OCI-LY3 (cell line): Measurements from ENCODE around the gene PPT1.

Source experiments
- H2AFZ ChIP-seq: fragments of 200-600, 300-600 bp; shearing (Covaris generic); 2 replicates; pipeline ENCODE4 v1.6.0; 2014; ENCODE audit warnings: antibody characterized with exemption, low read depth, low read length
- H3K27ac ChIP-seq: fragments of 200-600, 300-600 bp; sonication (generic); 2 replicates; pipeline ENCODE4 v1.5.1; 2014; ENCODE audit warnings: mild to moderate bottlenecking, low read length, moderate library complexity, mixed read lengths
- H3K27me3 ChIP-seq: fragments of 200-600, 300-600 bp; sonication (generic); 2 replicates; pipeline ENCODE4 v1.6.1; 2014; ENCODE audit warnings: low read depth, low read length, mixed read lengths
- H3K36me3 ChIP-seq: fragments of 200-600, 300-600 bp; sonication (generic); replicated peaks from 2 replicates; pipeline ENCODE3; 2014; ENCODE audit warnings: low read depth, low read length, mixed read lengths
- H3K4me1 ChIP-seq: fragments of 300-600, 200-600 bp; sonication (generic); 2 replicates; pipeline ENCODE4 v1.6.1; 2014; ENCODE audit warnings: low read length, mixed read lengths
- H3K4me2 ChIP-seq: fragments of 200-600, 300-600 bp; sonication (generic); 2 replicates; pipeline ENCODE4 v1.6.1; 2014; ENCODE audit warnings: low read length, mixed read lengths
- H3K4me3 ChIP-seq: fragments of 300-600, 200-600 bp; sonication (generic); 2 replicates; pipeline ENCODE4 v1.5.1; 2014; ENCODE audit warnings: antibody characterized with exemption, mild to moderate bottlenecking, low read length, moderate library complexity
- H3K79me2 ChIP-seq: fragments of 300-600, 200-600 bp; shearing (Covaris generic); 2 replicates; pipeline ENCODE4 v1.6.1; 2014; ENCODE audit warnings: mild to moderate bottlenecking, low read length, mixed read lengths
- H3K9ac ChIP-seq: fragments of 300-600, 200-600 bp; shearing (Covaris generic); 2 replicates; pipeline ENCODE4 v1.6.0; 2014; ENCODE audit warnings: mild to moderate bottlenecking, low read length, moderate library complexity
- H3K9me3 ChIP-seq: fragments of 200-600, 300-600 bp; shearing (Covaris generic); 2 replicates; pipeline ENCODE4 v1.6.1; 2014; ENCODE audit warnings: low read length, mixed read lengths; ENCODE audit not compliant: insufficient read depth
- H4K20me1 ChIP-seq: fragments of 200-600, 300-600 bp; sonication (generic); 2 replicates; pipeline ENCODE4 v1.6.1; 2016; ENCODE audit warnings: low read length, mixed read lengths; ENCODE audit not compliant: insufficient read depth
- EZH2phosphoT487 ChIP-seq: fragments of 200-600 bp; shearing (Covaris generic); IDR thresholded peaks from 2 replicates; pipeline ENCODE4 v1.6.1; 2018; ENCODE audit warnings: antibody characterized with exemption, mixed run types, low read depth
- TF ChIP-seq, protein P1 (sequence below): fragments of 200-600, 300-600 bp; sonication (generic); IDR thresholded peaks from 2 replicates; pipeline ENCODE4 v1.5.1; 2014; ENCODE audit warnings: antibody characterized with exemption, low read length, low read depth

The PPT1 gene

GRCh38 chr1:40058453-40059337 is 38.4 kb downstream of the PPT1 start:
- no peaks in the 10 kb centered on the region for H3K9me3 ChIP-seq
- H3K27me3 ChIP-seq: no peaks in the 10 kb centered on the region
- H3K4me2 ChIP-seq: no peak overlapping the region
- H3K9ac ChIP-seq: no peak overlapping the region
- peaks cover 23% of the 10 kb centered on the region for H3K36me3 ChIP-seq
- no peak overlapping the region for H3K4me3 ChIP-seq
- peaks cover 40% of the 10 kb centered on the region for H3K79me2 ChIP-seq
- peaks cover 42% of the 10 kb centered on the region for H4K20me1 ChIP-seq
- no peak for TF ChIP-seq EZH2phosphoT487
- H3K4me1 ChIP-seq: peaks cover 13% of the 10 kb centered on the region
- H2AFZ ChIP-seq: no peak overlapping the region
- H3K27ac ChIP-seq: no peak overlapping the region

- Histone ChIP-seq H3K4me3 (no peak overlapping the region), H3K36me3 (peaks cover 21% of the 10 kb centered on the region), H3K4me1 (peaks cover 10% of the 10 kb centered on the region), H3K27ac (no peak overlapping the region), H2AFZ (no peak overlapping the region), H4K20me1 (peaks cover 42% of the 10 kb centered on the region), H3K27me3 (no peaks in the 10 kb centered on the region), H3K9me3 (no peaks in the 10 kb centered on the region), H3K4me2 (no peak overlapping the region), H3K9ac (no peak overlapping the region), H3K79me2 (peaks cover 40% of the 10 kb centered on the region)
- TF ChIP-seq EZH2phosphoT487: no peak
- TF ChIP-seq, protein P1, sequence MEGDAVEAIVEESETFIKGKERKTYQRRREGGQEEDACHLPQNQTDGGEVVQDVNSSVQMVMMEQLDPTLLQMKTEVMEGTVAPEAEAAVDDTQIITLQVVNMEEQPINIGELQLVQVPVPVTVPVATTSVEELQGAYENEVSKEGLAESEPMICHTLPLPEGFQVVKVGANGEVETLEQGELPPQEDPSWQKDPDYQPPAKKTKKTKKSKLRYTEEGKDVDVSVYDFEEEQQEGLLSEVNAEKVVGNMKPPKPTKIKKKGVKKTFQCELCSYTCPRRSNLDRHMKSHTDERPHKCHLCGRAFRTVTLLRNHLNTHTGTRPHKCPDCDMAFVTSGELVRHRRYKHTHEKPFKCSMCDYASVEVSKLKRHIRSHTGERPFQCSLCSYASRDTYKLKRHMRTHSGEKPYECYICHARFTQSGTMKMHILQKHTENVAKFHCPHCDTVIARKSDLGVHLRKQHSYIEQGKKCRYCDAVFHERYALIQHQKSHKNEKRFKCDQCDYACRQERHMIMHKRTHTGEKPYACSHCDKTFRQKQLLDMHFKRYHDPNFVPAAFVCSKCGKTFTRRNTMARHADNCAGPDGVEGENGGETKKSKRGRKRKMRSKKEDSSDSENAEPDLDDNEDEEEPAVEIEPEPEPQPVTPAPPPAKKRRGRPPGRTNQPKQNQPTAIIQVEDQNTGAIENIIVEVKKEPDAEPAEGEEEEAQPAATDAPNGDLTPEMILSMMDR: no peak
Observed at GRCh38 chr1:40058097-40058452, 39.0 kb downstream of the PPT1 start.

GRCh38 chr1:40057310-40058030 is 39.6 kb downstream of the PPT1 start:
- peaks cover 21% of the 10 kb centered on the region for H3K36me3 ChIP-seq
- no peaks in the 10 kb centered on the region for H3K9me3 ChIP-seq
- H4K20me1 ChIP-seq: peaks cover 42% of the 10 kb centered on the region
- H3K27me3 ChIP-seq: no peaks in the 10 kb centered on the region
- no peak overlapping the region for H3K4me3 ChIP-seq
- no peak overlapping the region for H3K9ac ChIP-seq
- peaks cover 40% of the 10 kb centered on the region for H3K79me2 ChIP-seq
- H2AFZ ChIP-seq: no peak overlapping the region
- peaks cover 10% of the 10 kb centered on the region for H3K4me1 ChIP-seq
- no peak overlapping the region for H3K4me2 ChIP-seq
- TF ChIP-seq, protein P1: no peak
- TF ChIP-seq EZH2phosphoT487: no peak
- no peak overlapping the region for H3K27ac ChIP-seq

- no peak overlapping the region for H2AFZ ChIP-seq
- peaks cover 42% of the 10 kb centered on the region for H4K20me1 ChIP-seq
- H3K9me3 ChIP-seq: no peaks in the 10 kb centered on the region
- TF ChIP-seq, protein P1: no peak
- TF ChIP-seq EZH2phosphoT487: no peak
- no peak overlapping the region for H3K4me2 ChIP-seq
- no peak overlapping the region for H3K9ac ChIP-seq
- peaks cover 46% of the 10 kb centered on the region for H3K79me2 ChIP-seq
- no peaks in the 10 kb centered on the region for H3K27me3 ChIP-seq
- no peak overlapping the region for H3K4me3 ChIP-seq
- peaks cover 10% of the 10 kb centered on the region for H3K4me1 ChIP-seq
- peaks cover 21% of the 10 kb centered on the region for H3K36me3 ChIP-seq
- H3K27ac ChIP-seq: no peak overlapping the region
Observed at GRCh38 chr1:40056519-40057309, 40.3 kb downstream of the PPT1 start.
